ENCODE data around the gene POU2F1.

The POU2F1 gene

DNA sequence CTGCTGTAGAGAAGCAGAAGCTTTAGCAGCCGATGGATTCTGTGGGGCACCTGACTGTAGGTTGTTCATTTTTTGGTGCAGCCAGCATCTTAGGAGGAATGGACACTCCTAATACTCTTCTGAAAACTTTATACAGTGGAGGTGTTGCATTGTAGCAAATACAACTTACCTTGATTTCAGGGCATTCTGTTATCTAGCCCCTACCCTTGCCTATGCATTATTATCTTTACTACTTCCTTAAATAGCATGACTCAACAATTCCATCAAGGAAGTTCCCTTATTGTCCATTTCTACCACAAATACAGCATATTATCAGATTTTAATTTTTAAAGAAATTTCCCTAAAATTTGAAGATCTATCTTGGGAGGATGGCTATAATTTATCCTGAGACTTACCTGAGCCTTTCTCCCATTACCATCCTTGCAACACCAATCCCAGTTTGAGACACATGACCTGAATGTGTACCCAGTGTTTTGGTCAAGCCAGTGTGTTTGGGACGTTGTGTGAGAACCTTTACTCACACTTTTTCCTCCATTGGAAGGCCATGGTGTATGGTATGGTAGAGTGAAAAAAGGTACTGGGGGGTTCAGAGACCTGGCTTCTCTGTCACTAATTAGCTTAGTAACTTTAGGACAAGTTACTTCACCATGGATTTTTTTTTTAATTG lies 9.2 kb downstream of the POU2F1 start:
- TF ChIP-seq, protein P1, sequence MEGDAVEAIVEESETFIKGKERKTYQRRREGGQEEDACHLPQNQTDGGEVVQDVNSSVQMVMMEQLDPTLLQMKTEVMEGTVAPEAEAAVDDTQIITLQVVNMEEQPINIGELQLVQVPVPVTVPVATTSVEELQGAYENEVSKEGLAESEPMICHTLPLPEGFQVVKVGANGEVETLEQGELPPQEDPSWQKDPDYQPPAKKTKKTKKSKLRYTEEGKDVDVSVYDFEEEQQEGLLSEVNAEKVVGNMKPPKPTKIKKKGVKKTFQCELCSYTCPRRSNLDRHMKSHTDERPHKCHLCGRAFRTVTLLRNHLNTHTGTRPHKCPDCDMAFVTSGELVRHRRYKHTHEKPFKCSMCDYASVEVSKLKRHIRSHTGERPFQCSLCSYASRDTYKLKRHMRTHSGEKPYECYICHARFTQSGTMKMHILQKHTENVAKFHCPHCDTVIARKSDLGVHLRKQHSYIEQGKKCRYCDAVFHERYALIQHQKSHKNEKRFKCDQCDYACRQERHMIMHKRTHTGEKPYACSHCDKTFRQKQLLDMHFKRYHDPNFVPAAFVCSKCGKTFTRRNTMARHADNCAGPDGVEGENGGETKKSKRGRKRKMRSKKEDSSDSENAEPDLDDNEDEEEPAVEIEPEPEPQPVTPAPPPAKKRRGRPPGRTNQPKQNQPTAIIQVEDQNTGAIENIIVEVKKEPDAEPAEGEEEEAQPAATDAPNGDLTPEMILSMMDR (IDR thresholded peaks at IDR 0.05; ENCODE audit: unreplicated experiment in 3 of 3), result no peak
- Mint-ChIP-seq H3K4me3 (no peak overlapping the region), H3K4me1 (peaks cover 14% of the 10 kb centered on the region), H3K27ac (no peak overlapping the region), H3K27me3 (ENCODE audit: low read depth) (no peaks in the 10 kb centered on the region), H3K36me3 (ENCODE audit: low read depth) (no peaks in the 10 kb centered on the region), H3K9me3 (no peaks in the 10 kb centered on the region)

DNA sequence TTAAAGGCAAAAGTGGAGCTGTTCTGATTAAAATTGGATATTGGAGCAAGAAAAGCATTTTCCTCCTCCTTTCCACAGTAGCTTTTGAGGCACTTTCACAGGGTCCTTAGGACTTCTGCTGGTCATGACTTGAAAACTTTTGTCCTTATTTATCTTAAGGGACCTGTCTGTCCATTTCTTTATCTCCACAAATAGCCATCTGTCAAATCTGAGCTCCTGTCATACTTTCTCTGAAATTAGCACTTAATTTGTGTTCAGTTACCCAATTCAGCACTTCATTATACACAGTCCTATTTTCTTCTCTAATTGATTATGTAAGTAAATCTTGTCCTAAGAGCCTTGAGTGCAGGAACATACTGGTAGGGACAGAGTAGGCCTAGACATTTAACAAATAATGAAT lies 9.8 kb downstream of the POU2F1 start:
- Mint-ChIP-seq H3K36me3 (ENCODE audit: low read depth) (no peaks in the 10 kb centered on the region), H3K4me1 (peaks cover 9% of the 10 kb centered on the region), H3K27ac (no peak overlapping the region), H3K9me3 (no peaks in the 10 kb centered on the region), H3K27me3 (ENCODE audit: low read depth) (no peaks in the 10 kb centered on the region), H3K4me3 (no peak overlapping the region)
- TF ChIP-seq, protein P1 (IDR thresholded peaks at IDR 0.05; ENCODE audit: unreplicated experiment in 3 of 3), result no peak

DNA sequence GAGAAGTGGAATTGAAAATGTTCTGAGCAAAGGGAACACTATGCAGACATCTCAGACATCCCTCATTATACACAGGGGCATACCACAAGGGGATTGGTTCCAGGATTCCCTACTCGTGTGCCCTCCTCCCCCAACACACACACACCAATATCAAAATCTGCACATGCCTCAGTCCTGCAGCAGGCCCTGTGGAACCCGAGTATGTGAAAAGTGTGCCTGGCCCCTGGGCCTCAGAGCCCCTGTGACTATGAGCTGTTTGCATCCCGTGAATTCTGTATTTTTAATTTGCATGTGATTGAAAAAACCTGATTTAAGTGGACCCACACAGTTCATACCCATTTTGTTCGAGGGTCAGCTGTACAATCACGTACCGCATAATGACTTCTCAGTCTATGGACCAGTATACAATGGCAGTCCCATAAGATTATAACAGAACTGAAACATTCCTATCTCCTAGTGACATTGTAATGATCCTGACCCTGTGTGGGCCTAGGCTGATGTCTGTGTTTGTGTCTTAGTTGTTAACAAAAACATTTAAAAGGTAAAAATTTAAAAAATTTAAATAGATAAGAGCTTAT lies 11.3 kb downstream of the POU2F1 start:
- Mint-ChIP-seq H3K27me3 (ENCODE audit: low read depth) (no peaks in the 10 kb centered on the region), H3K4me1 (peaks cover 3% of the 10 kb centered on the region), H3K27ac (no peak overlapping the region), H3K36me3 (ENCODE audit: low read depth) (no peaks in the 10 kb centered on the region), H3K9me3 (no peaks in the 10 kb centered on the region), H3K4me3 (no peak overlapping the region)
- TF ChIP-seq, protein P1 (IDR thresholded peaks at IDR 0.05; ENCODE audit: unreplicated experiment in 3 of 3), result no peak

DNA sequence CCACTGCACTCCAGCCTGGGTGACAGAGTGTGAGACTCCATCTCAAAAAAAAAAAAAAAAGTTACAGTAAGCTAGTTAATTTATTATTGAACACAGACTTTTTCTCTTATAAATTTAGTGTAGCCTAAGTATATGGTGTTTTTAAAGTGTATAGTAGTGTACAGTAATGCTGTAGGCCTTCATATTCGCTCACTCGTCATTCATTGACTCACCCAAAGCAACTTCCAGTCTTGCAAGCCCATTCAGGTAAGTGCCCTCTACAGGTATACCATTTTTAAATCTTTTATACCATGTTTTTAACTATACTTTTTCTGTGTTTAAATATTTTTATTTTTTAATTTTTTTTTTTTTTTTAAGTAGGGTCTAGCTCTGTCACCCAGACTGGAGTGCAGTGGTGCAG lies 12.1 kb downstream of the POU2F1 start:
- TF ChIP-seq, protein P1 (IDR thresholded peaks at IDR 0.05; ENCODE audit: unreplicated experiment in 3 of 3), result no peak
- Mint-ChIP-seq H3K27ac (no peak overlapping the region), H3K4me1 (peaks cover 3% of the 10 kb centered on the region), H3K36me3 (ENCODE audit: low read depth) (no peaks in the 10 kb centered on the region), H3K4me3 (no peak overlapping the region), H3K9me3 (no peaks in the 10 kb centered on the region), H3K27me3 (ENCODE audit: low read depth) (no peaks in the 10 kb centered on the region)

DNA sequence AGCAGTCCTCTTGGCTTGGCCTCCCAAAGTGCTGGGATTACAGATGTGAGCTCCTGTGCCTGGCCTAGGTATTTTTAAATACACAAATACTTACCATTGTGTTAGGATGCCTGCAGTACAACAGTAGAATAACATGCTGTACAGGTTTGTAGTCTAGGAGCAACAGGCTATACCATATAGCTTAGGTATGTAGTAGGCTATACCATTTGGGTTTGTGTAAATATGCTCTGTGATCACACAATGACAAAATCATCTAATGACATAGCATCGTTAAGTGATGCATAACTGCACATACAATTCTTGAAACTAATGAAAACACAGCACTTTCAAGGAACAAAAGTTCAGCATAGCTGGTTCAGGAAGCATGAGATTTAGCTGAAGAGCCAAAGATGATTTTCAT lies 12.7 kb downstream of the POU2F1 start:
- no peaks in the 10 kb centered on the region for H3K27me3 Mint-ChIP-seq (ENCODE audit: low read depth)
- no peaks in the 10 kb centered on the region for H3K36me3 Mint-ChIP-seq (ENCODE audit: low read depth)
- peaks cover 3% of the 10 kb centered on the region for H3K4me1 Mint-ChIP-seq
- TF ChIP-seq, protein P1 (IDR thresholded peaks at IDR 0.05; ENCODE audit: unreplicated experiment in 3 of 3), result no peak
- no peak overlapping the region for H3K4me3 Mint-ChIP-seq
- H3K27ac Mint-ChIP-seq, result no peak overlapping the region
- H3K9me3 Mint-ChIP-seq, result no peaks in the 10 kb centered on the region

DNA sequence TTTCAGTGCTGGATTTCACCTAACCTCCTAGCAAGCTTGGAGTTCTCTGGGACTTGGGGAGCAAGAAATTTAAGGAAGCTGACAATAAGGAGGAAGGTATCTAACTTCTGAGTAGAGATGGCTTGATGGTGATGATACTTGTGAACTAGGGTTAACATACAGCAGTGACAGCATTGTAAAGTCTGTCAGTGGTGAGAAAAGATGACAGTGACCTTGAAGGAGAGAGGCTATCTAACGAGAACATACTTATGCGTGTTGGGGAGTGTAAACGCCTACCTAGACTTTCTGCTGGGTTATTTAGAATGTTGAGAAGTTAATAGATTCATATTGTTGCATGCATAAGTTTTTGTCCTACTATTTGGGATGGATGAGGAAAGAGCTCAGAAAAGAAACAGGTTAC lies 16.3 kb downstream of the POU2F1 start:
- no peak overlapping the region for H3K4me3 Mint-ChIP-seq
- H3K27ac Mint-ChIP-seq, result no peak overlapping the region
- TF ChIP-seq, protein P1 (IDR thresholded peaks at IDR 0.05; ENCODE audit: unreplicated experiment in 3 of 3), result no peak
- peaks cover 3% of the 10 kb centered on the region for H3K4me1 Mint-ChIP-seq
- no peaks in the 10 kb centered on the region for H3K36me3 Mint-ChIP-seq (ENCODE audit: low read depth)
- H3K9me3 Mint-ChIP-seq, result no peaks in the 10 kb centered on the region
- no peaks in the 10 kb centered on the region for H3K27me3 Mint-ChIP-seq (ENCODE audit: low read depth)
